T-helper 1 cell treated with Interleukin-12 subunit alpha and Interleukin-12 subunit beta and Interleukin-4 antibody, amounts not matched to agents 30 ng/mL and 1 ng/mL, for 36 hours (primary cell): ENCODE data around the gene MAPK1. TPM values are rescaled to one million over a fixed set of nuclear protein-coding genes. Genes with fewer than 3 reads are reported as not detected.
"Not testable (repeated sequence)": the region's sequence is repeated elsewhere in the genome, so short reads cannot be mapped to it uniquely, and the experiment has no call there.

ENCODE experiments used
- intact Hi-C: fragments of 100-400 bp; cut with micrococcal nuclease; formaldehyde crosslinking; loops from one replicate; pipeline ENCODE4 v1.15.1; 2024
- total RNA-seq: library from RNA; stranded (reverse); gene quantifications from 2 replicates; pipeline ENCODE4 v1.2.3, GENCODE V29; 2022

The MAPK1 gene
- 118 and 120 TPM in 2 replicates for total RNA-seq

GRCh38 chr22:21867528-21868266 is at the start of gene MAPK1:
Gene MAPK1, minus strand, starts transcription at chr22:21867645. Its CDS starts 205 bp downstream, at chr22:21867440.
- intact Hi-C loops: loop anchor here (1.0 to 5.0 kb wide), 7 partner anchors 70 to 1275 kb away; partner anchors contain the start of genes PPIL2, PPM1F, RSPH14 and YPEL1

GRCh38 chr22:21916309-21916918 is 49.0 kb upstream of the MAPK1 start:
- intact Hi-C loops: no loop called here

GRCh38 chr22:21915624-21916308 is 48.3 kb upstream of the MAPK1 start:
- intact Hi-C loops: no loop called here

- intact Hi-C loops: not testable (repeated sequence)
Measured at GRCh38 chr22:21914033-21914642, 46.7 kb upstream of the MAPK1 start.

GRCh38 chr22:21910367-21910766 is 42.9 kb upstream of the MAPK1 start:
- intact Hi-C loops: not testable (repeated sequence)

- intact Hi-C loops: no loop called here
Measured at GRCh38 chr22:21909871-21910270, 42.4 kb upstream of the MAPK1 start.

- intact Hi-C loops: no loop called here
Measured at GRCh38 chr22:21907638-21908522, 40.4 kb upstream of the MAPK1 start.

GRCh38 chr22:21905234-21905633 is 37.8 kb upstream of the MAPK1 start:
- intact Hi-C loops: not testable (repeated sequence)

GRCh38 chr22:21904250-21904789 is 36.9 kb upstream of the MAPK1 start:
- intact Hi-C loops: no loop called here

- intact Hi-C loops: no loop called here
Measured at GRCh38 chr22:21903283-21903682, 35.8 kb upstream of the MAPK1 start.

GRCh38 chr22:21902296-21903087 is 35.0 kb upstream of the MAPK1 start:
- intact Hi-C loops: no loop called here

- intact Hi-C loops: no loop called here
Measured at GRCh38 chr22:21898354-21898896, 31.0 kb upstream of the MAPK1 start.

GRCh38 chr22:21896951-21897513 is 29.6 kb upstream of the MAPK1 start:
- intact Hi-C loops: no loop called here

GRCh38 chr22:21896275-21896674 is 28.8 kb upstream of the MAPK1 start:
- intact Hi-C loops: not testable (repeated sequence)

- intact Hi-C loops: no loop called here
Measured at GRCh38 chr22:21894799-21895198, 27.4 kb upstream of the MAPK1 start.

- intact Hi-C loops: no loop called here
Measured at GRCh38 chr22:21889251-21889990, 22.0 kb upstream of the MAPK1 start.

- intact Hi-C loops: no loop called here
Measured at GRCh38 chr22:21887841-21888240, 20.4 kb upstream of the MAPK1 start.

GRCh38 chr22:21883930-21884329 is 16.5 kb upstream of the MAPK1 start:
- intact Hi-C loops: not testable (repeated sequence)
